Thyroid gland (tissue), 4 donors: ENCODE data around the gene CAMTA1. TPM values are rescaled to one million over a fixed set of nuclear protein-coding genes. Genes with fewer than 3 reads are reported as not detected.

ENCODE experiments used
- DNase-seq, 2 donors: peaks; one replicate each; pipeline ENCODE4 v3.0.0-alpha.2; 2019
- H3K27ac ChIP-seq, 3 donors: fragments of 200-600 bp; sonication (generic); 1 replicate in 2 of 3; 2 replicates in 1 of 3; pipeline ENCODE4 v1.5.1; 2016 to 2019; ENCODE audit warnings: mild to moderate bottlenecking in 1 of 3, moderate library complexity in 1 of 3
- H3K27me3 ChIP-seq: fragments of 200-600 bp; sonication (generic); one replicate; pipeline ENCODE4 v1.5.1; 2019
- H3K36me3 ChIP-seq, 2 donors: fragments of 200-600 bp; sonication (generic); one replicate each; pipeline ENCODE4 v1.5.1; 2016 to 2019
- H3K4me1 ChIP-seq, 2 donors: fragments of 200-600 bp; sonication (generic); one replicate each; pipeline ENCODE4 v1.5.1; 2017 to 2019
- H3K4me3 ChIP-seq, 3 donors: fragments of 200-600 bp; sonication (generic); replicated peaks in 1 of 3; 1 replicate in 2 of 3; 2 replicates in 1 of 3; pipeline ENCODE4 v1.5.1; 2016; ENCODE audit warnings: mild to moderate bottlenecking in 1 of 3
- H3K9me3 ChIP-seq: fragments of 200-600 bp; sonication (generic); one replicate; pipeline ENCODE4 v1.5.1; 2017
- POLR2A ChIP-seq, 2 donors: fragments of 450-650 bp; IDR thresholded peaks; one replicate each; pipeline ENCODE4 v1.6.1; 2017; ENCODE audit warnings: antibody characterized with exemption in 2 of 2, mild to moderate bottlenecking in 2 of 2, moderate library complexity in 1 of 2
- WGBS, 2 donors: methylation state at CpG; one replicate each; pipeline ENCODE4 v1.1.5; 2017; 5-methylcytosine and 5-hydroxymethylcytosine counted together
- intact Hi-C: fragments of 100-400 bp; cut with DNase I; formaldehyde crosslinking; loops from one replicate; pipeline ENCODE4 v1.15.1; 2023
- total RNA-seq, 4 donors: library from RNA; depleted of rRNA; stranded (reverse); fragments of >200 nt; gene quantifications; one replicate each; pipeline ENCODE4 v1.2.3, GENCODE V29; 2016
- TF ChIP-seq, protein P1 (sequence below), 6 experiments: fragments of 200-600 bp in 3 of 6; fragments of 450-650 bp in 3 of 6; sonication (generic) in 3 of 6; IDR thresholded peaks; one replicate each; pipeline ENCODE4 v1.5.1; 2016 to 2019; ENCODE audit warnings: antibody characterized with exemption in 6 of 6, mild to moderate bottlenecking in 2 of 6, inconsistent platforms in 1 of 6, moderate library complexity in 1 of 6

Gene CAMTA1
- total RNA-seq, 4 donors from 2014 or later = 63.9 to 124 (median 101) TPM

DNA sequence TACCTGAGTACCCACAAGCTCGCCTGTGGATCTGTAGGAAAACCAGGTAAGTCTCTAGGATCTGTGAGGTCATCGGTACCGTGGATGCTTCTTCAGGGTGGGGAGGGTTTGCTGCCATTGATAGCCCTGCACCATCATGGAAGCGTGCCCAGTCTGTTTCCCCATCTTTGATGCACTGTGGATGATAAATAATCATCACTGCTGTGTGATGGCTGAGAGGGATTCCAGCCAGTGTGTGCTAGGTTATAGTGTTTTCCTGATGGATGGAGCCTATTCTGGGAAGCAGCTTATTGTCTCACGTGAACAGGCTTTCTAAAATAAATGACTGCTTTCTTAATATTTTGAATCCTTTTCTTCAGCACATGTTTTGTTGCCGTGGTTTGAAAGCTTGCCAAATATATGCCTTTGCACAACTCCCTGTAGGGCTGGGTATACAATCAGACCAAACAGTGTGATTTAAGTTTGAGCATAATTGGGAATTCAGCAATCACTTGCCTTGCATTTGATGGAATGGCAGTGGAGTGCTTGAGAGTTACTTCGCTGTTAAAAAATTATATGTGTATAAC, 113.8 kb downstream of the CAMTA1 start:
- no peak for DNase-seq
- TF ChIP-seq POLR2A (IDR thresholded peaks at IDR 0.05) = no peak
- TF ChIP-seq, protein P1, sequence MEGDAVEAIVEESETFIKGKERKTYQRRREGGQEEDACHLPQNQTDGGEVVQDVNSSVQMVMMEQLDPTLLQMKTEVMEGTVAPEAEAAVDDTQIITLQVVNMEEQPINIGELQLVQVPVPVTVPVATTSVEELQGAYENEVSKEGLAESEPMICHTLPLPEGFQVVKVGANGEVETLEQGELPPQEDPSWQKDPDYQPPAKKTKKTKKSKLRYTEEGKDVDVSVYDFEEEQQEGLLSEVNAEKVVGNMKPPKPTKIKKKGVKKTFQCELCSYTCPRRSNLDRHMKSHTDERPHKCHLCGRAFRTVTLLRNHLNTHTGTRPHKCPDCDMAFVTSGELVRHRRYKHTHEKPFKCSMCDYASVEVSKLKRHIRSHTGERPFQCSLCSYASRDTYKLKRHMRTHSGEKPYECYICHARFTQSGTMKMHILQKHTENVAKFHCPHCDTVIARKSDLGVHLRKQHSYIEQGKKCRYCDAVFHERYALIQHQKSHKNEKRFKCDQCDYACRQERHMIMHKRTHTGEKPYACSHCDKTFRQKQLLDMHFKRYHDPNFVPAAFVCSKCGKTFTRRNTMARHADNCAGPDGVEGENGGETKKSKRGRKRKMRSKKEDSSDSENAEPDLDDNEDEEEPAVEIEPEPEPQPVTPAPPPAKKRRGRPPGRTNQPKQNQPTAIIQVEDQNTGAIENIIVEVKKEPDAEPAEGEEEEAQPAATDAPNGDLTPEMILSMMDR (IDR thresholded peaks at IDR 0.05) = no peak
- Histone ChIP-seq H3K4me3 (no peak overlapping the region), H3K4me1 (no peaks in the 10 kb centered on the region), H3K27me3 (no peaks in the 10 kb centered on the region), H3K27ac (no peak overlapping the region), H3K9me3 (no peaks in the 10 kb centered on the region), H3K36me3 (no peaks in the 10 kb centered on the region)
- intact Hi-C loops = no loop called here
- WGBS, 2 donors = 88% methylated on average over 7 of the region's 7 CpGs

DNA sequence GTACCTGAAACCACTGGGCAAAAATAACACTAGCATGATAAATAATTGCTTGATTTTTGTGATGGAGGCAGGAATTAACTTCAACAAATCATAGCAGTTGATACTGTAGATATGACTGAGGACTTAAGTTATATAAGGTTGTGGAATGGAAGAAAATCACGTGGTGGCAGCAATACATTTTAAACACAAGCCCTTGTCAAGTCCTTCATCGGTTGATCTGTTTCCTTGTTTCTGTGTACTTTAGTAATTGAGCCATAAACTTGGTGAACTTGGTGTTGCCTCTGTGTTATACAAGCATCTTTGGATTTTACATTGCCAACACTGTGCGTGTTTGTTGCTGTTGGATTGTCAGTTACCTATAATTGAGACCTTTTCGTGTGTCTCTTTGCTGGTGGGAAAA, 114.4 kb downstream of the CAMTA1 start:
- DNase-seq = no peak
- no peaks in the 10 kb centered on the region for H3K36me3 ChIP-seq
- TF ChIP-seq, protein P1 (IDR thresholded peaks at IDR 0.05) = no peak
- no peak for TF ChIP-seq POLR2A (IDR thresholded peaks at IDR 0.05)
- no peak overlapping the region for H3K4me3 ChIP-seq
- 80 to 81% methylated on average over 4 of the region's 4 CpGs for WGBS, 2 donors
- H3K9me3 ChIP-seq = no peaks in the 10 kb centered on the region
- H3K27me3 ChIP-seq = no peaks in the 10 kb centered on the region
- no peak overlapping the region for H3K27ac ChIP-seq
- intact Hi-C loops = no loop called here
- no peaks in the 10 kb centered on the region for H3K4me1 ChIP-seq

- H3K27me3 ChIP-seq = no peaks in the 10 kb centered on the region
- 86 to 94% methylated on average over 2 of the region's 2 CpGs for WGBS, 2 donors
- no peaks in the 10 kb centered on the region for H3K36me3 ChIP-seq
- intact Hi-C loops = no loop called here
- no peak for DNase-seq
- peaks cover 0 to 2% of the 10 kb centered on the region in 2 donors for H3K4me1 ChIP-seq
- TF ChIP-seq, protein P1 (IDR thresholded peaks at IDR 0.05) = no peak
- TF ChIP-seq POLR2A (IDR thresholded peaks at IDR 0.05) = no peak
- H3K27ac ChIP-seq = no peak overlapping the region
- H3K9me3 ChIP-seq = no peaks in the 10 kb centered on the region
- H3K4me3 ChIP-seq = no peak overlapping the region
Measured at GRCh38 chr1:6902153-6902552, 116.9 kb downstream of the CAMTA1 start.

DNA sequence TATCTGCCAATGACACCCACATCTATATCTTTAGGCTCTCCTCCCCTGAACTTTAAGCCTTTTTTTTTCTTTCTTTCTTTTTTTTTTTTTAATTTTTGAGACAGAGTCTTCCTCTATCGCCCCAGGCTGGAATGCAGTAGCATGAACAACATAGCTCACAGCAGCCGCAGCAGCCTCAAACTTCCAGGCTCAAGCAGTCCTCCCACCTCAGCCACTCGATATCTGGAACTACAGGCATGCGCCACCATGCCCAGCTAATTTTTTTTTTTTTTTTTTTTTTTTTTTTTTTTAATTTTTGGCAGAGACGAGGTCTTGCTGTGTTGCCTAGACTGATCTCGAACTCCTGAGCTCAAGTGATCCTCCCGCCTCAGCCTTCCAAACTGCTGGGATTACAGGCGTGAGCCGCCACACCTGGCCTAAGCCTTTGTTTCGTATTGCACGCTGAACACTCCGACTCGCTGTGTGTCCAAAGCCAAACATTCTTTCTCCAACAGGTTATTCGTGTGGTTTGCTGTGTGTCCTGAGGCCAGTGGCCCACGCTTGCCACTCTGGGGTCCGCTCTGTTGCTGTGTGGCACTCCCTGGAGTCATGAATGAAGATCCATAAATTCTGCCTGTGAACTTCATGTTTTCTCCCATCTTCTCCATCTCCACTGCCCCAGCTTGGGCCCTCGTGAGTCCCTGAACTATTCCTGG, 119.4 kb downstream of the CAMTA1 start:
- TF ChIP-seq POLR2A (IDR thresholded peaks at IDR 0.05) = no peak
- TF ChIP-seq, protein P1 (IDR thresholded peaks at IDR 0.05) = no peak
- Histone ChIP-seq H3K27me3 (no peaks in the 10 kb centered on the region), H3K27ac (no peak overlapping the region), H3K36me3 (no peaks in the 10 kb centered on the region), H3K9me3 (no peaks in the 10 kb centered on the region), H3K4me1 (peaks cover 0 to 6% of the 10 kb centered on the region in 2 donors), H3K4me3 (no peak overlapping the region)
- no peak for DNase-seq
- WGBS, 2 donors = 90% methylated on average over 17 of the region's 17 CpGs
- intact Hi-C loops = no loop called here

- H3K36me3 ChIP-seq = no peaks in the 10 kb centered on the region
- no peak overlapping the region for H3K4me3 ChIP-seq
- no peaks in the 10 kb centered on the region for H3K27me3 ChIP-seq
- intact Hi-C loops = no loop called here
- WGBS, 2 donors = 90 to 93% methylated on average over 8 of the region's 8 CpGs
- H3K27ac ChIP-seq = no peak overlapping the region
- DNase-seq = no peak
- TF ChIP-seq, protein P1 (IDR thresholded peaks at IDR 0.05) = no peak
- no peak for TF ChIP-seq POLR2A (IDR thresholded peaks at IDR 0.05)
- H3K4me1 ChIP-seq = peaks cover 0 to 6% of the 10 kb centered on the region in 2 donors
- no peaks in the 10 kb centered on the region for H3K9me3 ChIP-seq
Measured at GRCh38 chr1:6905331-6905730, 120.1 kb downstream of the CAMTA1 start.
